ENCODE data around the gene AFM. TPM values are rescaled to one million over a fixed set of nuclear protein-coding genes. Genes with fewer than 3 reads are reported as not detected.
"Not testable (repeated sequence)": the region's sequence is repeated elsewhere in the genome, so short reads cannot be mapped to it uniquely, and the experiment has no call there.

Gene AFM
- total RNA-seq, 2 experiments from 2014 or later: not detected

GRCh38 chr4:73541251-73541650 lies 59.7 kb downstream of the AFM start:
- intact Hi-C loops (cut with micrococcal nuclease; ENCODE audit: unreplicated experiment): no loop called here
- H3K9me2 ChIP-seq (ENCODE audit: insufficient read depth, low read length): no peaks in the 10 kb centered on the region
- BruUV-seq (replicated peaks): no TSS peak
- TF ChIP-seq CTCF (conservative IDR thresholded peaks at IDR 0.05; ENCODE audit: low read length) (no peak), EZH2phosphoT487 (IDR thresholded peaks at IDR 0.05; ENCODE audit: borderline replicate concordance, low read depth, low read length) (no peak)
- H3K36me3 ChIP-seq (ENCODE audit: insufficient read depth, low read length): no peaks in the 10 kb centered on the region
- no peaks in the 10 kb centered on the region for H4K20me1 ChIP-seq (ENCODE audit: insufficient read depth, low read length)
- H3K27ac ChIP-seq (ENCODE audit: low read depth, low read length, poor library complexity, severe bottlenecking): no peak overlapping the region
- no peak for DNase-seq (ENCODE audit: low spot score)
- POLR2A ChIA-PET: no interaction called here
- no peak overlapping the region for H2AFZ ChIP-seq (ENCODE audit: low read length)
- H3K79me2 ChIP-seq (ENCODE audit: insufficient read depth, low read depth, low read length): no peaks in the 10 kb centered on the region
- CTCF ChIA-PET (ENCODE audit: unreplicated experiment): no interaction called here
- no peak overlapping the region for H3K4me3 ChIP-seq (ENCODE audit: low read depth, low read length, poor library complexity, severe bottlenecking)
- no peaks in the 10 kb centered on the region for H3K9me3 ChIP-seq (ENCODE audit: low read length)
- H3K4me1 ChIP-seq (ENCODE audit: insufficient read depth, low read length, poor library complexity, severe bottlenecking): no peaks in the 10 kb centered on the region
- H3K4me2 ChIP-seq (ENCODE audit: low read length): no peak overlapping the region

GRCh38 chr4:73544620-73545019 lies 63.1 kb downstream of the AFM start:
- no TSS peak for BruUV-seq (replicated peaks)
- no peak overlapping the region for H3K4me3 ChIP-seq (ENCODE audit: low read depth, low read length, poor library complexity, severe bottlenecking)
- no peaks in the 10 kb centered on the region for H3K9me2 ChIP-seq (ENCODE audit: insufficient read depth, low read length)
- no peaks in the 10 kb centered on the region for H3K4me1 ChIP-seq (ENCODE audit: insufficient read depth, low read length, poor library complexity, severe bottlenecking)
- no peaks in the 10 kb centered on the region for H3K79me2 ChIP-seq (ENCODE audit: insufficient read depth, low read depth, low read length)
- no peaks in the 10 kb centered on the region for H4K20me1 ChIP-seq (ENCODE audit: insufficient read depth, low read length)
- CTCF ChIA-PET (ENCODE audit: unreplicated experiment): no interaction called here
- intact Hi-C loops (cut with micrococcal nuclease; ENCODE audit: unreplicated experiment): no loop called here
- DNase-seq (ENCODE audit: low spot score): no peak
- no peak overlapping the region for H3K27ac ChIP-seq (ENCODE audit: low read depth, low read length, poor library complexity, severe bottlenecking)
- no peak overlapping the region for H3K4me2 ChIP-seq (ENCODE audit: low read length)
- POLR2A ChIA-PET: interaction anchor here (1.2 kb wide), 1 partner anchor 15 kb away, joined by 3 read pairs; no protein-coding TSS in a partner anchor
- no peak overlapping the region for H2AFZ ChIP-seq (ENCODE audit: low read length)
- H3K9me3 ChIP-seq (ENCODE audit: low read length): no peaks in the 10 kb centered on the region
- TF ChIP-seq CTCF (conservative IDR thresholded peaks at IDR 0.05; ENCODE audit: low read length) (no peak), EZH2phosphoT487 (IDR thresholded peaks at IDR 0.05; ENCODE audit: borderline replicate concordance, low read depth, low read length) (no peak)
- H3K36me3 ChIP-seq (ENCODE audit: insufficient read depth, low read length): no peaks in the 10 kb centered on the region

- intact Hi-C loops (cut with micrococcal nuclease; ENCODE audit: unreplicated experiment); H3K9me3 ChIP-seq (ENCODE audit: low read length); H3K79me2 ChIP-seq (ENCODE audit: insufficient read depth, low read depth, low read length); H3K27ac ChIP-seq (ENCODE audit: low read depth, low read length, poor library complexity, severe bottlenecking); H2AFZ ChIP-seq (ENCODE audit: low read length); POLR2A ChIA-PET; H3K36me3 ChIP-seq (ENCODE audit: insufficient read depth, low read length); H3K4me1 ChIP-seq (ENCODE audit: insufficient read depth, low read length, poor library complexity, severe bottlenecking); H3K4me2 ChIP-seq (ENCODE audit: low read length); CTCF ChIA-PET (ENCODE audit: unreplicated experiment); DNase-seq (ENCODE audit: low spot score); BruUV-seq (replicated peaks); H3K9me2 ChIP-seq (ENCODE audit: insufficient read depth, low read length); H3K4me3 ChIP-seq (ENCODE audit: low read depth, low read length, poor library complexity, severe bottlenecking); H4K20me1 ChIP-seq (ENCODE audit: insufficient read depth, low read length): not testable (repeated sequence)
Observed at GRCh38 chr4:73550865-73551264, 69.3 kb downstream of the AFM start.

Small RNA genes within 50 kb of the gene (small RNA-seq; reads per million reads assigned to genes)
- not detected for gene AC074250.1

Other genes starting within 250 kb of the AFM start
- 39.4 and 53.0 TPM in 2 replicates for gene ANKRD17, start 222.9 kb upstream of the AFM start, total RNA-seq (2014; rRNA removed; shearing (Covaris generic))
- gene ANKRD17, start 222.9 kb upstream of the AFM start, total RNA-seq (2022): 70.3 and 77.4 TPM in 2 replicates
- gene ALB, start 77.5 kb upstream of the AFM start, total RNA-seq (2014; rRNA removed; shearing (Covaris generic)): not detected in 2 replicates
- gene ALB, start 77.5 kb upstream of the AFM start, total RNA-seq (2022): not detected in 2 replicates
- not detected in 2 replicates for gene AFP, start 45.5 kb upstream of the AFM start, total RNA-seq (2014; rRNA removed; shearing (Covaris generic))
- gene AFP, start 45.5 kb upstream of the AFM start, total RNA-seq (2022): not detected in 2 replicates
- 32.5 and 48.3 TPM in 2 replicates for gene RASSF6, start 138.7 kb downstream of the AFM start, total RNA-seq (2014; rRNA removed; shearing (Covaris generic))
- gene RASSF6, start 138.7 kb downstream of the AFM start, total RNA-seq (2022): 62.2 and 86.6 TPM in 2 replicates